NCI-H2196 (cell line): Measurements from ENCODE around the gene TMEM270.
"Not testable (repeated sequence)": the region's sequence is repeated elsewhere in the genome, so short reads cannot be mapped to it uniquely, and the experiment has no call there.

ENCODE experiments used
- DNase-seq: peaks from one replicate; lab custom pipeline; 2025; ENCODE audit not compliant: unreplicated experiment; lab: John Stamatoyannopoulos, UW

TMEM270 gene

DNA sequence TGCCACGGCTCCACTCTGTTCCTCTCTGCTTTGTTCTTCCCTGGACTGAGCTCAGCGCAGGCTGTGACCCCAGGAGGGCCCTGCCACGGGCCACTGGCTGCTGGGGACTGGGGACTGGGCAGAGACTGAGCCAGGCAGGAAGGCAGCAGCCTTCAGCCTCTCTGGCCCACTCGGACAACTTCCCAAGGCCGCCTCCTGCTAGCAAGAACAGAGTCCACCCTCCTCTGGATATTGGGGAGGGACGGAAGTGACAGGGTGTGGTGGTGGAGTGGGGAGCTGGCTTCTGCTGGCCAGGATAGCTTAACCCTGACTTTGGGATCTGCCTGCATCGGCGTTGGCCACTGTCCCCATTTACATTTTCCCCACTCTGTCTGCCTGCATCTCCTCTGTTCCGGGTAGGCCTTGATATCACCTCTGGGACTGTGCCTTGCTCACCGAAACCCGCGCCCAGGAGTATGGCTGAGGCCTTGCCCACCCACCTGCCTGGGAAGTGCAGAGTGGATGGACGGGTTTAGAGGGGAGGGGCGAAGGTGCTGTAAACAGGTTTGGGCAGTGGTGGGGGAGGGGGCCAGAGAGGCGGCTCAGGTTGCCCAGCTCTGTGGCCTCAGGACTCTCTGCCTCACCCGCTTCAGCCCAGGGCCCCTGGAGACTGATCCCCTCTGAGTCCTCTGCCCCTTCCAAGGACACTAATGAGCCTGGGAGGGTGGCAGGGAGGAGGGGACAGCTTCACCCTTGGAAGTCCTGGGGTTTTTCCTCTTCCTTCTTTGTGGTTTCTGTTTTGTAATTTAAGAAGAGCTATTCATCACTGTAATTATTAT lies 28.9 kb upstream of the TMEM270 start:
- peak; percentile 75 for DNase-seq

DNA sequence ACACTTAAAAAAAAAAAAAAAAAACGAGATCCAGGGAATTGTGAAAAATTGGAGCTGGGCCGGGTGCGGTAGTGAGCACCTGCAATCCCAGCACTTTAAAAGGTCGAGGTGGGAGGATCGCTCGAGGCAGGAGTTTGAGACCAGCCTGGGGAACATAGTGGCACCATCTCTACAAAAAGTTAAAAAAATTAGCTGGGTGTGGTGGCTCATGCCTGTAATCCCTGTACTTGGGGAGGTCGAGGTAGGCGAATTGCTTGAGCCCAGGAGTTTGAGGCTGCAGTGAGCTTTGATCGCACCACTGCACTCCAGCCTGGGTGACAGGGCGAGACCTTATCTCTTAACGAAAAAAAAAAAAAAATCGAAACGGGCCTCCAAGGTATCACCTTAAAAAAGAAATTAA lies 28.2 kb upstream of the TMEM270 start:
- DNase-seq: no peak

DNA sequence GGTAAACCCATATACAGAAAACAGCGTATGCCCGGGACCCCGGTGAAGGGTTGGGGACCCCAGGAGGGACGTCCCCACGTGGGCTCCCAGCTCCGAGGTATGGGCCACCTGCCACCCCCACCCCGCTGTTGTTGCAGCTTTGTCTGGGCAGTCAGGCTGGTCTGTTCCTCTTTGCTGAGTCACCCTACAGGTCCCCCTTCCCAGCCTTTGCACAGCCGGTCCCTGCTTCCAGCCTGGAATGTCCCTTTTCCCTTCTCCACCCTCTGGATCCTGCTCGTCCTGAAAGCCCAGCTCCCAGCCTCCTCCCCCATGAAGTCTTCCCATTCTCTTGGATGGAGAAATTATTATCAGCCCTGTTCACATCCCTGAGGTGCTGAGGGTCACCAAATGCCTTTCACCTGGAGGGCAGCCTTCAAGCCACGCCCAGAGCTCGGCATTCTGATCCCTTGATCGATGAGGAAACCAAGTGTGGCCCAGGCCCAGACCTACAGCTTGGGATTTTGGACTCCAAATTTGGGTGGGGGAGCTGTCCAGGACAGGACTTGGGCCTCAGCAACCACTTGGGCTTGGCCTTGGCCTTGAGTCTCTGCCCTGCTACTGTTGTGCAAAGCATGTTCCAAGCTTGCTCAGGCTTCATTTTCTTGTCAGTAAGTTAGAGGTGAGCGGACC lies 27.6 kb upstream of the TMEM270 start:
- no peak for DNase-seq

DNA sequence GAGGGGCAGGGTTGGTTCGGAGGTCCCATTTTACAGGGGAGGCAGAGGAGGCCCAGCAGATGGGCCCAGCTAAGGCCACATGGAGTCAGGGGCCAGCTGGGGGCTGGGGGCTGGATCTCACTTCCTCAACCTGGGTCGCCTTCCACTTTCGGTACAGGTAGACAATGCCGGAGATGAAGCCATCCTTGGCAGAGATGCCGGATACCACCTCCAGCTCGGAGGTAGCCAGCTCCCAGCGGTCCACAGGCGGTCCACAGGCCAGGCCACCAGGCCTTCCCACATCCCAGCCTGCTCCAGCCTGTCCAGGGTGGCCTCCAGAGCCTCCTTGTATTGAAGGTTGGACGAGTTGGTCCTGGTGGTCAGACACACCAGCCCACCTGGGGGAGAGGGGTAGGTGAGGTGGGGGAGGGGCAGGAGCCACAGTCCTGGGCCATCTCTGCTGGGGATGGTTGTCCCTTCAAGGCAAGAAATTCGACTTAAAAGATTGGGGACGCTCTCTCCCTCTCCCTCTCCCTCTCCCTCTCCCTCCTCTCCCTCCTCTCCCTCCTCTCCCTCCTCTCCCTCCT lies 26.2 kb upstream of the TMEM270 start:
- no peak for DNase-seq

DNA sequence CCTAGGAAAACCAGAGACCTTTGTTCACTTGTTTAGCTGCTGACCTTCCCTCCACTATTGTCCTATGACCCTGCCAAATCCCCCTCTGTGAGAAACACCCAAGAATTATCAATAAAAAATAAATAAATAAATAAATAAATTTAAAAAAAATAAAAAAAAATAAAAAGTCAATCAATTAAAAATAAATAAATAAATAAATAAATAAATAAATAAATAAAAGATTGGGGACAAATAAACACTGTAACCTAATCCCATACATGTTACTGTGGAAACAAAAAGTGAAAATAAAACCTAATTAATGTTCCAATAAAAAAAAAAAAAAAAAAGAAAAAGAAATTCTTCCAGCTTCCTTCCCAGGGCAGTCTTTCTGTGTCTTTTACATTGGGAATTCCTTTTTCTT lies 23.8 kb upstream of the TMEM270 start:
- DNase-seq: not testable (repeated sequence)

DNA sequence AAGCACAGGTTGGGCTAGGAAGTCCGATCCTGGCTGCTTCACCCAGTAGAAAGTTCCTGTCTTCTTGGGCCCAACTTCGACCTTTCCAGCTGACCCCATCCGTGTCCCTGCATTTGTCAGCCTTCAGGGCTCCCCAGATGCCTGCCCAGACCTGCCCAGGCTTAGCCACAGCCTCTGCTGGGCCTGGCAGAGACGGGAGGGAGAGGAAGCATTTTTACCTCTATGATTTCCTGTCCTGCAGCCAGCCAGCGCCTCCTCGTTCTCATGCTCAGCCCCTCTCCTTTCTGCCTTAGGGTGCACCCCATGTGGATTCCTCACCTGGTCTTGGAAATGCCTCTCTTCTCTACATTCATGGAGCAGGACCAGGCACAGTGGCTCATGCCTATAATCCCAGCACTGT lies 22.3 kb upstream of the TMEM270 start:
- DNase-seq: no peak

DNA sequence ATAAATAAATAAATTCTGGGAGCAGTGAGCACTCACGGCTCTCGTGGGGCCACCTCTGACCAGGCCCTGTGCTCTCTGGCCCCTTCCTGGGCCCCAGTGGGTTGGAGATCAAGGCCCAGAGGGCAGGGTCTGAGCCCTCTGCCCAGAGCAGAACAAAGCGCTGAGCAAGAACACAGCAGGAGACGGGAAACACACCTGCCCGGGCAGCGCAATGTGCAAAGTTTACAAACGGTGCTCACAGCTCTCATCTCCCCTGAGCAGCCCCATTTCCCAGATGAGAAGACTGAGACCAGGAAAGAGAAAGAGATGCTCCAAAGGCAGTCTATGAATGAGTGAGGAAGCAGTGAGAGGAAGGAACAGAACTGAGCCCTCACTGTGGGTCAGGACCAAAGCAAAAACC lies 21.7 kb upstream of the TMEM270 start:
- no peak for DNase-seq

DNA sequence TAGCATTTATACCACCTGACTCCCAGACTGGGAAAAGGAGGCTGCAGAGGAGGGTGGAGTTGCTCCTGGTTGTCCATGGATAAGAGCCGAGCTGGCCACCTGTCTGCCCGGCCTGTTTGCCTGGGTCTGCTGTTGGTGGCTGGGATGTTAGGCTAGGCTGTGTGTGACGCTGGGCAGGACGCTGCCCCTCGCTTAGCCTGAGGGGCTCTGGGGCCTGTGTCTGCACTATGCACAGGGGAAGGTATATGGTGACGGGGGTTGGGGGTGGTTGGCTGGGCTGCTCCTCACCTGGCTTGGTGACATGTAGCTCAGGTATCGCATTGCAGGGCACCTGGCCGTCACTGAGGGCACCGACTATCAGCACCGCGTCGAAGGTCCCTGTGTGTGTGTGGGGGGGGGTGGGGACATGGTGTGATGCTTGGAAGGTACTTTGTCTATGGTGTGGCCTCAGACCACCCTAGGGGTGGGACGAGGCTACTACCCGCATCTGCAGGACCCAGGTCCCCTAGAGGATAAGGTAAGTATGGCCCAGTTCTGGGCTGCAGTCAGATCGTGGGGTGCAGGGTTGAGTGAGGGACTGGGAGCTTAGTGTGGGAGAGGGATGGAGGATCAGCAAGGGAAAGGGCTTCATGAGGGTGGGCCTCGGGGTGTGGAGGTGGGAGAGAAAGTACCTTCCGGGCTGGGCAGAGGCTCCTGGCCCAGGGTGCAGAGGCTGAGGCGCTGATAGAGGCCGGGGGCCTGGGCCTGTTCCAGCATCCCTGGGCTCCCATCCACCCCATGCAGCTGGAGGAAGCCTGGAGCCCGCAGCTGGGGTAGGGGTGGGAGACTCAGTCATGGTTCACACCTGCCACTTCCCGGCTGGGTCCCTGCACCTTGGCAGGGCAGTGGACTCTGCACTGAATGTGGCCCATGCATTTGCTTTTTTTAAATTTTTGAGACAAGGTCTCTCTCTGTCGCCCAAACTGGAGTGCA lies 20.9 kb upstream of the TMEM270 start:
- no peak for DNase-seq

DNA sequence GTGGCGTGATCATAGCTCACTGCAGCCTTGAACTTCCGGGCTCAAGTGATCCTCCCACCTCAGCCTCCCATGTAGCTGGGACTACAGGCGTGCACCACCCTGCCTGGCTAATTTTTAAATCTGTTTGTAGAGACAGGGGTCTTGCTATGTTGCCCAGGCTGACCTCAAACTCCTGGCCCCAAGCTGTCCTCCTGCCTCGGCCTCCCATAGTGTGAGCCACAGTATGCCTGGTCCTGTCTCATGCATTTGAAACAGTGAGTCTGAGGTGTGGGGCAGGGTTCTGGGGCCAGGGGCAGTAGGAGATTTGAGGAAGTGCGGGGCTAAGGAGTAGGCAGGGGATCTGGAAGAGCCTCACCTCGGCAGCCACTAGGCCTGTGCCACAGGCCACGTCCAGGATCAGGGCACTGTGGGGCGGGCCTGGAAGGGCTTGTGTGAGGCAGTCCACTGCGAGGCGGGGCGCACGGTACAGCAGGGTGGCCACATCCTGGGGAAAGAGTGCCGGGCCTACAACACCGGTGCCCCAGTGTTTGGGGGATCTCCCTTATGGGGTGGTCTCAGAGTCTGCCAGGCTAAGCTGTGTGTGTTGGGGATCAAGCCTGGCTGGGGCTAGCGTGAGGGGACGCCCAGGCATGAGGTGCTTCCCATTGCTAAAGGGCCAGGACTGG lies 20.1 kb upstream of the TMEM270 start:
- no peak for DNase-seq

DNA sequence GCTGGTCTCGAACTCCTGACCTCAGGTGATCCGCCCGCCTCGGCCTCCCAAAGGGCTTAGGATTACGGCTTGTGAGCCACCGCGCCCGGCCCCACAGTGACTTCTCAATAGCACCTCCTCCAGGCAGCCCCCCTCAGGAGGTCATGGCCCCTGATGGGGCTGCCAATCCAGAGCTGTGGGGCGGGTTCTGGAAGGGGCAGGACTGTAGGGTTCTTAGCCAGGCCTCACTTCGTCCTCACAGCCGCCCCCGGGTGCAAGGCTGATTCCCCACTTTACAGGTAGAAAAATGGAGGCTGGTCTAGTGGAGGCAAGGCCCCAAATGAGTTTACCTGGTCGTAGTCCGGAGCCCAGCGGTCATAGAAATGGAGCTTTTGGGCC lies 19.3 kb upstream of the TMEM270 start:
- DNase-seq: no peak

DNA sequence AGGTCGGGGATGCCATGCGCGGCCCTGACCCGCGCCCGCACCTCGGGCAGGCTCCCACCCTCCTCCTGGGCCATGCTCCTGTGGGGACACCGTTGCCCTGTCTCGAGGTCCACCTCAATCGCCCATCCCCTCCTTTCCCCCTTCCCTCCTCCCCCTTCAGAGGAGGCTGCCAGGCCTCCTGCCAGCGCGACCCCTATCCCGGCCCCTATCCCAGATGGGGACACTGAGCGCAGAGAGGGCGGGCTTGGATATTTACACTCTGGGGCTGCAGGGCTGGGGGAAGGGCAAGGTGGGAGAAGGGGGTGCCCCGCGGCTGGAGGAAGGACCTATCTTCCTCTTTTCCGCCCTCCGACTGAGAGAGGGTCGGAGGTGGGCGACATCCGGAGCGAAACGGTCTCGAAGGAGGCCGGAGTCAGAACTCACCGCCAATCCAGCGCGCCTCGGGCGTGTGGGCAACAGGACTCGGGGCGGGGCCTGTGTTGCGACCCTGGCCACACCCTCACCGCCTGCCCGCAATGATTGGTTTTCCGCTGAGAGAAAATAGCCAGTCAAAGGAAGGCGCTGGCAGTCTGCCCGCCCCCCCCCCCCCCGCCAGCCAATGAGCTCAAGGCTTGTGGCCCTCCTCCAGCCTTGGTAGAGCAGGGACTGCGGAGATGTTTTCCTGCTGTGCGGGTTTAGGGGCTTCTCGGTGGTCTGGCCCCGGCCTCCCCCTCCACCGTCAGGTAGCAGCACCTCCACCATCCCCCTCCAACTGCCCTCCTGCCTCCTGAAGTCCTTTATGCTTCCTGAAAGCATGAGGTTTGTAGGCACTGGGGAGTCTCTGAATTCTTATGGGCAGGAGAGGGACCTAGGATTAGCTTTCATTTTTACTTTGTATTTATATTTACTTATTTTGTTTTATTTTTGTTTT lies 18.6 kb upstream of the TMEM270 start, which contains the start of gene METTL27:
METTL27 (minus strand) TSS at position 450 of the 910 bp plus-strand sequence; CDS start at position 74, 376 bp downstream.
- peak; percentile 93 for DNase-seq

DNA sequence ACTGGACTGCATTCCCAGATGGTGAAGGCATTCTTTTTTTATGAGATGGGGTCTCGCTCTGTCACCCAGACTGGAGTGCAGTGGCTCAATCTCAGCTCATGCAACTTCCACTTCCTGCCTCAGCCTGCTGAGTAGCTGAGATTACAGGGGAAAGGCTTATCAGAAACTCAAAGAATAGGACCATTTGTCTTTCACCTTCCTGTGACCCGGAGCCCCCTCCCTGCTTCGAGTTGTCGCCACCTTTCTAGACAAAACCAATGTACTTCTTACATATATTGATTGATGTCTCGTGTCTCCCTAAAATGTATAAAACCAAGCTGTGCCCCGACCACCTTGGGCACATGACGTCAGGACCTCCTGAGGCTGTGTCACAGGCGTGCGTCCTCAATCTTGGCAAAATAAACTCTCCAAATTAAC lies 16.8 kb upstream of the TMEM270 start:
- DNase-seq: no peak

DNA sequence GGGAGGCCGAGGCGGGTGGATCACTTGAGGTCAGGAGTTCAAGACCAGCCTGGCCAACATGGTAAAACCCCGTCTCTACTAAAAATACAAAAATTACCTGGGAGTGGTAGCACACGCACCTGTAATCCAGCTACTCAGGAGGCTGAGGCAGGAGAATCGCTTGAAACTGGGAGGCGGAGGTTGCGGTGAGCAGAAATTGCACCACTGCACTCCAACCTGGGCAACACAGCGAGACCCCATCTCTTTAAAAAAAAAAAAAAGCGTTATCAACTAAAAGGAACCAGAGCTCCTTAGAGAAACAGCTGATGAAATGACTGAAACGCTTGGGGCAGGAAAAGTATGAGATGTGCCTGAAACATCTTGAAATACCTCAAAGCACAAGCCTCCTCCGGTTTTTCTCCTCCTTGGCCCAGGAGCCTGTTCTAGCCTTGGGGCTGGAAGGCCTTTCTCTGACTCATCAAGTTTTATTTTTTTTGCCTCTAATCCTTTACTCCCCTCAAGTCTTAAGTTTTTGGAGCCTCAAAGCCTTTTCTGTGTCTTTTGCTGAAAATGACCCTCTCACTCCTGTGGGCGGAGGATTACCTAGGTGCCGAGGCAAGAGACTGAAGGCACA lies 16.0 kb upstream of the TMEM270 start:
- DNase-seq: no peak

DNA sequence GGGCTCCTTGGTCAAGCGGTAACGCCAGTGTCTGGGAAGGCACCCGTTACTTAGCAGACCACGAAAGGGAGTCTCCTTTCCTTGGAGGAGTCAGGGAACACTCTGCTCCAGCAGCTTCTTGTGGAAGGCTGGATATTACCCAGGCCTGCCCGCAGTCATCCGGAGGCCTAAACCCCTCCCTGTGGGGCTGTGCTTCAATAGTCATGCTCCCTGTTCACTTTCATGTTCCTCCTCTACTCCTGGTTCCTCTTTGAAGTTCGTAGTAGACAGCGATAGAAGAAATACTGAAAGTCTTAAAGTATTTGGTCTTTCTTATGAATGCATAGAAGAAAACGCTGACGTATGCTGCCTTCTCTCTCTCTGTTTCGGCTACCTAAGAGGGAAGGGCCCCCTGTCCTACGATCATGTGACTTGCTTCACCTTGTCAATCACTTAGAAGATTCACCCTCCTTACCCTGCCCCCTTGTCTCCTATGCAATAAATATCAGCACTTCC lies 15.2 kb upstream of the TMEM270 start:
- DNase-seq: not testable (repeated sequence)

DNA sequence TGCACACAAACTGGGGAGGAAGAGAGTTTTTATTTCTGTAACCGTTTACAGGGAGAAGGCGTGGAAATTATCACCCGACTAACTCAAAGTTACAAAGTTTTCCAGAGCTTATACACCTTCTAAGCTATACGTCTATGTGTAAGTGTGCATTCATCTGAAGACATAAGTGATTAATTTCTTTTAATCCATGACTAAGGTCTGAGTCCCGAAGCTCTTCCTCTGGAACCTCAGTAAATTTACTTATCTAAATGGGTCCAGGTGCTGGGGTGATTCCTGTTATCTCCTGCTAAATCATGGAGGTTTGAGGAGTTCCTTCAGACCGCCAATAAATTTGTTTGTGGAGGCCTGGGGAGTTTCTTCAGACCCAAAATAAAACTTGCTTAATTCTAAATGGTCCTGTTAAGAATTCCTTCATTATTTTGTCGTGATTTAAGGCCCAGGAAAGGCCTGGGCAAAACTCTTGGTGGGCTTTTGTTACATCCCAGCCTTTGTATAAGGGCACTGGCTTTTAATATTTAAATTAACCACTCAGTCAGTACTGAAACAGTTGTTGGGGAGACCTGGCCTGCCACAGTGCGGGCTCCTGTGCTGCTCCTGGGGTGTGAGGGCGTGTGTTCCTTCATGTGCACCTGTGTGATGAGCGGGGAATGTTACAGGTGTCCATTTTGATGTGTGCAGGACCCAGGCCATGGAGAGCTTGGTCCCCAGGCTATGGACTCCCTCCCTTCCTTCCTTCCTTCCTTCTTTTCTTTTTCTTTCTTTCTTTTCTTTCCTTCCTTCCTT lies 12.8 kb upstream of the TMEM270 start:
- no peak for DNase-seq

DNA sequence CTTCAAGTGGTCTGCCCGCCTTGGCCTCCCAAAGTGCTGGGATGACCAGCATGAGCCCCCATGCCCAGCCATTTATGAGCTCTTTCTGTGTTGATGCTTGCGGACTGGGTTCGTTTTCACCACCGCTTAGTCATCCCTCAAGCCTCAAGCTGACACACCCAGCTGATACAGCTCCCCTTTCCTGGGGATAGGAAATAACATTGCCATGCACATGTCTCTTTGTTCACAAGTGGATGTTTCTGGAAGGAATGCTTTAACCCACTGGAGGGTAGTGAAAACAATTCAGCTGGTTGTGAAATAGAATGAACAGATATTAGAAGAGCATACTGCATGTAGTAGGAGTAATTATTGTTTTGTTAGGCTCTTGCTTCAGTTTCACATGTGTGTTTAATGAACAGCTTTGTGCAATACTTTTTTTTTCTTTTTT lies 10.2 kb upstream of the TMEM270 start:
- DNase-seq: no peak

DNA sequence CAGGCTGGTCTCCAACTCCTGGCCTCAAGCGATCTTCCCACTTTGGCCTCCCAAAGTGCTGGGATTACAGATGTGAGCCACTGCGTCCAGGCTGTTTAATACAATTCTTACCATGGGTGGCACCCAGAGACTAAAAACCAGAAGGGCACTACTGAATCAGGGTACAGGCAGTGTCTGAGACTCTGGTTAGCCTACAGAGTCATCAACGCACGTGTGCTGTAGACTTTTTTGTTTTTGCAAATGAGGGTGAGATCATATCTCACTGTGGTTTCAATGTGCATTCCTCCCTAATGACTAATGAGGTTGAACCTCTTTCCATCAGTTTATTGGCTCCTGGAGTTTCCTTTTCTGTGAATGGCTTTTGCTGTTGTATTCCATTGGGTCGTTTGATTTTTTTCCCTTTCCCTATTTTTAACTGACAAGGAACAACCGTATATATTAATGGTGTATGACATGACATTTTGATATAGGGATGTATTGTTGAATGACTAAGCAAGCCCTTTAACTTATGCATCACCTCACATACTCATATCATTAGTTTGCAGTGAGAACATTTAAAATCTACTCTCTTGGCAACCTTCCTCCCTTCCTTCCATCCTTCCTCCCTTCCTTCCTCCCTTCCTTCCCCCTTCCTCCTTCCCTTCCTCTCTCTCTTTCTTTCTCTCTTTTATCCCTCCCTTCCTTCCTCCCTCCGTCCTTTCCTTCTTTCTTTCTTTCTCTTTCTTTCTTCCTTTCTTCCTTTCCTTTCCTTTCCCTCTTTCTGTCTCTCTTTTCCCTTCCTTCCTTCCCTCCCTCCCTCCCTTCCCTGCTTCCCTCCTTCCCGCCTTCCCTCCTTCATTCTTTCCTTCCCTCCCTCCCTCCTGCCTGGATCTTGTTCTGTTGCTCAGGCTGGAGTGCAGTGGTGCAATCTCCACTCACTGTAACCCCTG lies 9.3 kb upstream of the TMEM270 start:
- peak; percentile 50 for DNase-seq
